NCI-H2029 treated with DMSO at 0.1 percent for 48 hours (cell line): ENCODE measurements around the gene ACADVL.
A peak's percentile ranks its signal among the peaks of the same experiment; 100 is the strongest.

Experiments
- DNase-seq: peaks from one replicate; lab custom pipeline; 2025; lab: John Stamatoyannopoulos, UW

The ACADVL gene

GRCh38 chr17:7191571-7192270 is 28.0 kb upstream of the ACADVL start:
- no peak for DNase-seq

GRCh38 chr17:7192271-7192937 is 27.3 kb upstream of the ACADVL start:
- DNase-seq, result no peak

- no peak for DNase-seq
Observed at GRCh38 chr17:7195971-7196370, 23.8 kb upstream of the ACADVL start.

GRCh38 chr17:7196651-7197401 is 22.9 kb upstream of the ACADVL start:
- DNase-seq, result no peak

- DNase-seq, result no peak
Observed at GRCh38 chr17:7203391-7203790, 16.3 kb upstream of the ACADVL start.

GRCh38 chr17:7204336-7204735 is 15.4 kb upstream of the ACADVL start:
- DNase-seq, result no peak

GRCh38 chr17:7204828-7205461 is 14.8 kb upstream of the ACADVL start:
- DNase-seq, result peak; percentile 6

GRCh38 chr17:7205561-7205960 is 14.2 kb upstream of the ACADVL start:
- DNase-seq, result no peak

GRCh38 chr17:7207120-7208001 is 12.4 kb upstream of the ACADVL start:
- DNase-seq, result no peak

GRCh38 chr17:7208027-7208571 is 11.6 kb upstream of the ACADVL start:
- DNase-seq, result no peak

- no peak for DNase-seq
Observed at GRCh38 chr17:7208754-7209460, 10.8 kb upstream of the ACADVL start.

- DNase-seq, result no peak
Observed at GRCh38 chr17:7211491-7212273, 8.1 kb upstream of the ACADVL start.

GRCh38 chr17:7213895-7214299 is 5.8 kb upstream of the ACADVL start:
- peak; percentile 35 for DNase-seq

- DNase-seq, result peak; percentile 72
Observed at GRCh38 chr17:7214300-7215135, 5.2 kb upstream of the ACADVL start.

GRCh38 chr17:7215136-7215638 is 4.6 kb upstream of the ACADVL start:
- no peak for DNase-seq

GRCh38 chr17:7215652-7216180 is 4.0 kb upstream of the ACADVL start:
- DNase-seq, result no peak

- no peak for DNase-seq
Observed at GRCh38 chr17:7216242-7217112, 3.3 kb upstream of the ACADVL start.
